GM12878 (cell line): Measurements from ENCODE around the gene SLC43A1.

Experiments
- BACH1 ChIP-seq: fragments of 450-650 bp; IDR thresholded peaks from 2 replicates; pipeline ENCODE4 v1.6.1; 2017; ENCODE audit warnings: mild to moderate bottlenecking, borderline replicate concordance
- CBFB ChIP-seq: IDR thresholded peaks from 2 replicates; pipeline ENCODE4 v1.6.1; 2016; ENCODE audit warnings: antibody characterized with exemption, low read depth
- CREB1 ChIP-seq: IDR thresholded peaks from 2 replicates; pipeline ENCODE4 v1.6.1; 2012; ENCODE audit warnings: low read depth, mild to moderate bottlenecking, inconsistent platforms
- CREM ChIP-seq: IDR thresholded peaks from 2 replicates; pipeline ENCODE4 v1.6.1; 2014; ENCODE audit warnings: antibody characterized with exemption, low read depth
- HCFC1 ChIP-seq: fragments of 150-350 bp; IDR thresholded peaks from 2 replicates; pipeline ENCODE4 v1.6.1; 2014; ENCODE audit warnings: low read length
- IKZF1 ChIP-seq: fragments of 450-650 bp; conservative IDR thresholded peaks from 2 replicates; pipeline ENCODE4 v1.6.1; 2017; ENCODE audit warnings: antibody characterized with exemption, mild to moderate bottlenecking
- MYC ChIP-seq: IDR thresholded peaks from 2 replicates; pipeline ENCODE4 v1.6.1; 2011; ENCODE audit warnings: mild to moderate bottlenecking, low read length, moderate library complexity, inconsistent platforms; ENCODE audit not compliant: insufficient read depth, insufficient replicate concordance, insufficient read length, severe bottlenecking
- PAX8 ChIP-seq: fragments of 450-650 bp; IDR thresholded peaks from 2 replicates; pipeline ENCODE4 v1.6.1; 2017; ENCODE audit warnings: mild to moderate bottlenecking, moderate library complexity
- POLR2A ChIP-seq: IDR thresholded peaks from 2 replicates; pipeline ENCODE4 v1.6.1; 2011; ENCODE audit warnings: low read depth, mild to moderate bottlenecking, low read length
- POLR2AphosphoS5 ChIP-seq: IDR thresholded peaks from 2 replicates; pipeline ENCODE4 v1.6.1; 2011; ENCODE audit warnings: mild to moderate bottlenecking, low read length, inconsistent platforms
- SIN3A ChIP-seq: IDR thresholded peaks from 2 replicates; pipeline ENCODE4 v1.6.1; 2012; ENCODE audit warnings: low read depth, low read length, improper control_type of control experiment
- SMAD1 ChIP-seq: fragments of 450-650 bp; IDR thresholded peaks from 2 replicates; pipeline ENCODE4 v1.6.1; 2018; ENCODE audit warnings: mild to moderate bottlenecking, low read depth; ENCODE audit not compliant: partially characterized antibody
- TF ChIP-seq, protein P1 (sequence below): fragments of 450-650 bp; IDR thresholded peaks from 2 replicates; pipeline ENCODE4 v1.6.1; 2017; ENCODE audit warnings: antibody characterized with exemption, mild to moderate bottlenecking, moderate library complexity
- TF ChIP-seq, protein P2 (sequence below): fragments of 450-650 bp; IDR thresholded peaks from 2 replicates; pipeline ENCODE4 v1.6.1; 2016; ENCODE audit warnings: mild to moderate bottlenecking

DNA sequence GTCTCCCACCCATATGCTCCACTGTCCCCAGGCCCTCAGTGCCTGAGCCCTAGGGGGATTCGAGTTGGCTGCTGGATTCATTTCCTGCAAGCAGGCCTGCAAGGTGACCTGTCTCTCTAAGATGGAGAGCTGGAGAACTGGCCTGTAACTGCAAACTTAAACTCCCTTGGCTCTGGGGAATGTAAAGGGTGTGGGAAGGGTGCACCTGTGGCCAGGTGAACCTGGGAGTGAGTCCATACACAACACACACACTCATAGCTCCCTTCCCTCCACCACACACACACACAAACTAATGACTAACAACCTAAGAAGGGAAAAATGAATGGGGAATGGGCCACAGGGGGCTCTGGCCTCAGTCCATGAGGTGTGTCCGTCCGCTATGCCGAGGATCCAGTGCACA lies 36.4 kb upstream of the SLC43A1 start:
- no peak for TF ChIP-seq CBFB
- TF ChIP-seq, protein P1, sequence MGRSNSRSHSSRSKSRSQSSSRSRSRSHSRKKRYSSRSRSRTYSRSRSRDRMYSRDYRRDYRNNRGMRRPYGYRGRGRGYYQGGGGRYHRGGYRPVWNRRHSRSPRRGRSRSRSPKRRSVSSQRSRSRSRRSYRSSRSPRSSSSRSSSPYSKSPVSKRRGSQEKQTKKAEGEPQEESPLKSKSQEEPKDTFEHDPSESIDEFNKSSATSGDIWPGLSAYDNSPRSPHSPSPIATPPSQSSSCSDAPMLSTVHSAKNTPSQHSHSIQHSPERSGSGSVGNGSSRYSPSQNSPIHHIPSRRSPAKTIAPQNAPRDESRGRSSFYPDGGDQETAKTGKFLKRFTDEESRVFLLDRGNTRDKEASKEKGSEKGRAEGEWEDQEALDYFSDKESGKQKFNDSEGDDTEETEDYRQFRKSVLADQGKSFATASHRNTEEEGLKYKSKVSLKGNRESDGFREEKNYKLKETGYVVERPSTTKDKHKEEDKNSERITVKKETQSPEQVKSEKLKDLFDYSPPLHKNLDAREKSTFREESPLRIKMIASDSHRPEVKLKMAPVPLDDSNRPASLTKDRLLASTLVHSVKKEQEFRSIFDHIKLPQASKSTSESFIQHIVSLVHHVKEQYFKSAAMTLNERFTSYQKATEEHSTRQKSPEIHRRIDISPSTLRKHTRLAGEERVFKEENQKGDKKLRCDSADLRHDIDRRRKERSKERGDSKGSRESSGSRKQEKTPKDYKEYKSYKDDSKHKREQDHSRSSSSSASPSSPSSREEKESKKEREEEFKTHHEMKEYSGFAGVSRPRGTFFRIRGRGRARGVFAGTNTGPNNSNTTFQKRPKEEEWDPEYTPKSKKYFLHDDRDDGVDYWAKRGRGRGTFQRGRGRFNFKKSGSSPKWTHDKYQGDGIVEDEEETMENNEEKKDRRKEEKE: no peak
- no peak for TF ChIP-seq PAX8
- TF ChIP-seq, protein P2, sequence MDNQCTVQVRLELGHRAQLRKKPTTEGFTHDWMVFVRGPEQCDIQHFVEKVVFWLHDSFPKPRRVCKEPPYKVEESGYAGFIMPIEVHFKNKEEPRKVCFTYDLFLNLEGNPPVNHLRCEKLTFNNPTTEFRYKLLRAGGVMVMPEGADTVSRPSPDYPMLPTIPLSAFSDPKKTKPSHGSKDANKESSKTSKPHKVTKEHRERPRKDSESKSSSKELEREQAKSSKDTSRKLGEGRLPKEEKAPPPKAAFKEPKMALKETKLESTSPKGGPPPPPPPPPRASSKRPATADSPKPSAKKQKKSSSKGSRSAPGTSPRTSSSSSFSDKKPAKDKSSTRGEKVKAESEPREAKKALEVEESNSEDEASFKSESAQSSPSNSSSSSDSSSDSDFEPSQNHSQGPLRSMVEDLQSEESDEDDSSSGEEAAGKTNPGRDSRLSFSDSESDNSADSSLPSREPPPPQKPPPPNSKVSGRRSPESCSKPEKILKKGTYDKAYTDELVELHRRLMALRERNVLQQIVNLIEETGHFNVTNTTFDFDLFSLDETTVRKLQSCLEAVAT: no peak
- TF ChIP-seq HCFC1: no peak
- no peak for TF ChIP-seq CREM
- no peak for TF ChIP-seq IKZF1
- no peak for TF ChIP-seq SMAD1
- no peak for TF ChIP-seq SIN3A
- TF ChIP-seq CREB1: no peak
- TF ChIP-seq POLR2AphosphoS5: no peak
- TF ChIP-seq POLR2A: no peak
- no peak for TF ChIP-seq BACH1
- TF ChIP-seq MYC: no peak
